ENCODE measurements around the gene RAF1. TPM values are rescaled to one million over a fixed set of nuclear protein-coding genes. Genes with fewer than 3 reads are reported as not detected.

RAF1 gene
- total RNA-seq, 1 experiment from 2014 or later, result 101 TPM

DNA sequence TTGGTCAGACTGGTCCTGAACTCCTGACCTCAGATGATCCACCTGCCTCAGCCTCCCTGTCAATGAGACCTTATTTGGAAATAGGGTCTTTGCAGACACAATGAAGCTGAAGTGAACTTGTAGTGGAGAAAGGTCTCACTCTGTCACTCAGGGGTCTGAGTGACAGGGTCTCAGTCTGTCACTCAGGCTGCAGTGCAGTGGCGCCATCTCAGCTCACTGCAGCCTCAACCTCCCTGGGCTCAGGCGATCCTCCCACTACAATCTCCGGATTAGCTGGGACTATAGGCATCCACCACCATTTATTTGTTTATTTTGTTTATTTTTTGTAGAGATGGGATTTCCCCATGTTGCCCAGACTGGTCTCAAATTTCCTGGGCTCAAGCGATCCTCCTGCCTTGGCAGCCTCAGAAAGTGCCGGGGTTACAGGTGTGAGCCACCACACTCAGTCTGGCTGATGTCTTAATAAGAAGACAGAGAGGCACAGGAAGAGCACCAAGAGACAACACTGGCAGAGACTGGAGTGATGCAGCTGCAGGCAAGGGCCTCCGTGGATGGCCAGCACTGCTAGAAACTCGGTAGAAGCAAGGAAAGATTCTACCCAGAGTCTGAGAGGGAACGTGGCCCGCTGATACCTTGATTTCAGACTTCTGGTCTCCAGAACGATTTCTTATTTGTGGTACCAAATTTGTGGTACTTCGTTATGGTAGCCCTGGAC is 26.2 kb upstream of the RAF1 start (continued):
- no peak for TF ChIP-seq ZNF121 (CRISPR knock-in tag; IDR thresholded peaks at IDR 0.05)

DNA sequence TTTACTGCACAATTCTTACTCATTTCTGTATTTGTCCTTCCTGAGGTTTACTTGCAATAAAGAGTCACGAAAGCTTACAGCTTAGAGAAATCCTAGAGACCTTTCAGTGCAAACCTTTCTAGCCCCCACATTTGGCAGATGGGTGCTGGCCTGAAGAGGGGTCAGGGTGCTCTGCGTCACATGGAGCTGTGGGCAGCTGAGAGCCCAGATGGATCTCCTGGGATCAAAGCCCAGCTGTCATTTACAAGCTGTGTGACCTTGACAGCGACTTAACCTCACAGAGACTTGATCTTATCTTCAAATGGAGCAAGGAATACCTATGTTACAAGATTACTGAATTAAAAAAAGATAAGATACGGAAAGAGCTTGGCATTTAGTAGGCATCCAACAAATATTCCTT is 24.0 kb upstream of the RAF1 start:
- H3K4me3 Mint-ChIP-seq, result no peak overlapping the region
- TF ChIP-seq NFE2L1 (CRISPR knock-in tag; IDR thresholded peaks at IDR 0.05) (no peak), ESRRA (CRISPR knock-in tag; IDR thresholded peaks at IDR 0.05; ENCODE audit: borderline replicate concordance) (no peak), ELF4 (CRISPR knock-in tag; IDR thresholded peaks at IDR 0.05; ENCODE audit: low read depth) (no peak), CREM (CRISPR knock-in tag; IDR thresholded peaks at IDR 0.05) (no peak), ZNF263 (CRISPR knock-in tag; IDR thresholded peaks at IDR 0.05; ENCODE audit: low read depth) (no peak), JUN (CRISPR knock-in tag; IDR thresholded peaks at IDR 0.05) (no peak), ZNF121 (CRISPR knock-in tag; IDR thresholded peaks at IDR 0.05) (no peak), NFYB (CRISPR knock-in tag; conservative IDR thresholded peaks at IDR 0.05; ENCODE audit: low read depth) (no peak), CREB1 (CRISPR knock-in tag; IDR thresholded peaks at IDR 0.05) (no peak), HMGA2 (CRISPR knock-in tag; IDR thresholded peaks at IDR 0.05) (no peak), NR1H2 (CRISPR knock-in tag; IDR thresholded peaks at IDR 0.05) (no peak)
- TF ChIP-seq, protein P1, sequence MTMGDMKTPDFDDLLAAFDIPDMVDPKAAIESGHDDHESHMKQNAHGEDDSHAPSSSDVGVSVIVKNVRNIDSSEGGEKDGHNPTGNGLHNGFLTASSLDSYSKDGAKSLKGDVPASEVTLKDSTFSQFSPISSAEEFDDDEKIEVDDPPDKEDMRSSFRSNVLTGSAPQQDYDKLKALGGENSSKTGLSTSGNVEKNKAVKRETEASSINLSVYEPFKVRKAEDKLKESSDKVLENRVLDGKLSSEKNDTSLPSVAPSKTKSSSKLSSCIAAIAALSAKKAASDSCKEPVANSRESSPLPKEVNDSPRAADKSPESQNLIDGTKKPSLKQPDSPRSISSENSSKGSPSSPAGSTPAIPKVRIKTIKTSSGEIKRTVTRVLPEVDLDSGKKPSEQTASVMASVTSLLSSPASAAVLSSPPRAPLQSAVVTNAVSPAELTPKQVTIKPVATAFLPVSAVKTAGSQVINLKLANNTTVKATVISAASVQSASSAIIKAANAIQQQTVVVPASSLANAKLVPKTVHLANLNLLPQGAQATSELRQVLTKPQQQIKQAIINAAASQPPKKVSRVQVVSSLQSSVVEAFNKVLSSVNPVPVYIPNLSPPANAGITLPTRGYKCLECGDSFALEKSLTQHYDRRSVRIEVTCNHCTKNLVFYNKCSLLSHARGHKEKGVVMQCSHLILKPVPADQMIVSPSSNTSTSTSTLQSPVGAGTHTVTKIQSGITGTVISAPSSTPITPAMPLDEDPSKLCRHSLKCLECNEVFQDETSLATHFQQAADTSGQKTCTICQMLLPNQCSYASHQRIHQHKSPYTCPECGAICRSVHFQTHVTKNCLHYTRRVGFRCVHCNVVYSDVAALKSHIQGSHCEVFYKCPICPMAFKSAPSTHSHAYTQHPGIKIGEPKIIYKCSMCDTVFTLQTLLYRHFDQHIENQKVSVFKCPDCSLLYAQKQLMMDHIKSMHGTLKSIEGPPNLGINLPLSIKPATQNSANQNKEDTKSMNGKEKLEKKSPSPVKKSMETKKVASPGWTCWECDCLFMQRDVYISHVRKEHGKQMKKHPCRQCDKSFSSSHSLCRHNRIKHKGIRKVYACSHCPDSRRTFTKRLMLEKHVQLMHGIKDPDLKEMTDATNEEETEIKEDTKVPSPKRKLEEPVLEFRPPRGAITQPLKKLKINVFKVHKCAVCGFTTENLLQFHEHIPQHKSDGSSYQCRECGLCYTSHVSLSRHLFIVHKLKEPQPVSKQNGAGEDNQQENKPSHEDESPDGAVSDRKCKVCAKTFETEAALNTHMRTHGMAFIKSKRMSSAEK (CRISPR knock-in tag; IDR thresholded peaks at IDR 0.05; ENCODE audit: borderline replicate concordance), result no peak
- TF ChIP-seq, protein P2, sequence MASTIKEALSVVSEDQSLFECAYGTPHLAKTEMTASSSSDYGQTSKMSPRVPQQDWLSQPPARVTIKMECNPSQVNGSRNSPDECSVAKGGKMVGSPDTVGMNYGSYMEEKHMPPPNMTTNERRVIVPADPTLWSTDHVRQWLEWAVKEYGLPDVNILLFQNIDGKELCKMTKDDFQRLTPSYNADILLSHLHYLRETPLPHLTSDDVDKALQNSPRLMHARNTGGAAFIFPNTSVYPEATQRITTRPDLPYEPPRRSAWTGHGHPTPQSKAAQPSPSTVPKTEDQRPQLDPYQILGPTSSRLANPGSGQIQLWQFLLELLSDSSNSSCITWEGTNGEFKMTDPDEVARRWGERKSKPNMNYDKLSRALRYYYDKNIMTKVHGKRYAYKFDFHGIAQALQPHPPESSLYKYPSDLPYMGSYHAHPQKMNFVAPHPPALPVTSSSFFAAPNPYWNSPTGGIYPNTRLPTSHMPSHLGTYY (CRISPR knock-in tag; IDR thresholded peaks at IDR 0.05), result no peak
- no peaks in the 10 kb centered on the region; the same call in 1 of the 2 replicates for H3K36me3 Mint-ChIP-seq
- POLR2A ChIA-PET, result no interaction called here
- H3K27ac Mint-ChIP-seq, result no peak overlapping the region
- DNase-seq (ENCODE audit: low spot score), result no peak
- no peaks in the 10 kb centered on the region for H3K9me3 Mint-ChIP-seq
- H3K27me3 Mint-ChIP-seq (ENCODE audit: low read depth), result peaks cover 4% of the 10 kb centered on the region
- CTCF ChIA-PET, result interaction anchor here (1.3 to 1.5 kb wide), 2 partner anchors 19 to 32 kb away, joined by 3 to 5 read pairs; no protein-coding TSS in a partner anchor
- no peaks in the 10 kb centered on the region for H3K4me1 Mint-ChIP-seq
- ATAC-seq, result no peak

DNA sequence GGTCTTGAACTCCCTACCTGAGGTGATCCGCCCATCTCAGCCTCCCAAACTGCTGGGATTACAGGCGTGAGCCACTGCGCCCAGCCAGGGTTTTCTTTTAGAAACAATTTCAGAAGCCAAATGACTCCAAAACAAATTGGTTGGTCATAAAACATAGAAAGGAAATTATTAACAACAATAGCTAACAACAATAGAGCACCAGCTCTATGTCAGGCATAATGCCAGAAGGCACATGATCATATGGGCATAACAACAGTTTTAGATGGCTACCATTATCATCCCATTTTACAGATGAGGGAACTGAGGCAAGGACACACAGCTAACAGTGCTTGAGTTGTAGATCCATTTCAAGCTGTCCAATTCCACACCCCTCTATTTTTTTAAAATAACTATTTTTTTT is 22.2 kb upstream of the RAF1 start:
- no peak overlapping the region for H3K4me3 Mint-ChIP-seq
- DNase-seq (ENCODE audit: low spot score), result no peak
- CTCF ChIA-PET, result no interaction called here
- no peak for ATAC-seq
- no peaks in the 10 kb centered on the region for H3K4me1 Mint-ChIP-seq
- H3K27me3 Mint-ChIP-seq (ENCODE audit: low read depth), result peaks cover 4% of the 10 kb centered on the region
- H3K27ac Mint-ChIP-seq, result no peak overlapping the region
- no peaks in the 10 kb centered on the region for H3K9me3 Mint-ChIP-seq
- POLR2A ChIA-PET, result no interaction called here
- no peaks in the 10 kb centered on the region; the same call in 1 of the 2 replicates for H3K36me3 Mint-ChIP-seq
- TF ChIP-seq ZNF671 (CRISPR knock-in tag; IDR thresholded peaks at IDR 0.05), result no peak
- TF ChIP-seq, protein P3, sequence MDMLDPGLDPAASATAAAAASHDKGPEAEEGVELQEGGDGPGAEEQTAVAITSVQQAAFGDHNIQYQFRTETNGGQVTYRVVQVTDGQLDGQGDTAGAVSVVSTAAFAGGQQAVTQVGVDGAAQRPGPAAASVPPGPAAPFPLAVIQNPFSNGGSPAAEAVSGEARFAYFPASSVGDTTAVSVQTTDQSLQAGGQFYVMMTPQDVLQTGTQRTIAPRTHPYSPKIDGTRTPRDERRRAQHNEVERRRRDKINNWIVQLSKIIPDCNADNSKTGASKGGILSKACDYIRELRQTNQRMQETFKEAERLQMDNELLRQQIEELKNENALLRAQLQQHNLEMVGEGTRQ (CRISPR knock-in tag; IDR thresholded peaks at IDR 0.05), result no peak
- TF ChIP-seq, protein P4, sequence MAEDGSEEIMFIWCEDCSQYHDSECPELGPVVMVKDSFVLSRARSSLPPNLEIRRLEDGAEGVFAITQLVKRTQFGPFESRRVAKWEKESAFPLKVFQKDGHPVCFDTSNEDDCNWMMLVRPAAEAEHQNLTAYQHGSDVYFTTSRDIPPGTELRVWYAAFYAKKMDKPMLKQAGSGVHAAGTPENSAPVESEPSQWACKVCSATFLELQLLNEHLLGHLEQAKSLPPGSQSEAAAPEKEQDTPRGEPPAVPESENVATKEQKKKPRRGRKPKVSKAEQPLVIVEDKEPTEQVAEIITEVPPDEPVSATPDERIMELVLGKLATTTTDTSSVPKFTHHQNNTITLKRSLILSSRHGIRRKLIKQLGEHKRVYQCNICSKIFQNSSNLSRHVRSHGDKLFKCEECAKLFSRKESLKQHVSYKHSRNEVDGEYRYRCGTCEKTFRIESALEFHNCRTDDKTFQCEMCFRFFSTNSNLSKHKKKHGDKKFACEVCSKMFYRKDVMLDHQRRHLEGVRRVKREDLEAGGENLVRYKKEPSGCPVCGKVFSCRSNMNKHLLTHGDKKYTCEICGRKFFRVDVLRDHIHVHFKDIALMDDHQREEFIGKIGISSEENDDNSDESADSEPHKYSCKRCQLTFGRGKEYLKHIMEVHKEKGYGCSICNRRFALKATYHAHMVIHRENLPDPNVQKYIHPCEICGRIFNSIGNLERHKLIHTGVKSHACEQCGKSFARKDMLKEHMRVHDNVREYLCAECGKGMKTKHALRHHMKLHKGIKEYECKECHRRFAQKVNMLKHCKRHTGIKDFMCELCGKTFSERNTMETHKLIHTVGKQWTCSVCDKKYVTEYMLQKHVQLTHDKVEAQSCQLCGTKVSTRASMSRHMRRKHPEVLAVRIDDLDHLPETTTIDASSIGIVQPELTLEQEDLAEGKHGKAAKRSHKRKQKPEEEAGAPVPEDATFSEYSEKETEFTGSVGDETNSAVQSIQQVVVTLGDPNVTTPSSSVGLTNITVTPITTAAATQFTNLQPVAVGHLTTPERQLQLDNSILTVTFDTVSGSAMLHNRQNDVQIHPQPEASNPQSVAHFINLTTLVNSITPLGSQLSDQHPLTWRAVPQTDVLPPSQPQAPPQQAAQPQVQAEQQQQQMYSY (CRISPR knock-in tag; IDR thresholded peaks at IDR 0.05), result no peak
- TF ChIP-seq ZNF263 (CRISPR knock-in tag; IDR thresholded peaks at IDR 0.05; ENCODE audit: low read depth), result no peak
- TF ChIP-seq, protein P5, sequence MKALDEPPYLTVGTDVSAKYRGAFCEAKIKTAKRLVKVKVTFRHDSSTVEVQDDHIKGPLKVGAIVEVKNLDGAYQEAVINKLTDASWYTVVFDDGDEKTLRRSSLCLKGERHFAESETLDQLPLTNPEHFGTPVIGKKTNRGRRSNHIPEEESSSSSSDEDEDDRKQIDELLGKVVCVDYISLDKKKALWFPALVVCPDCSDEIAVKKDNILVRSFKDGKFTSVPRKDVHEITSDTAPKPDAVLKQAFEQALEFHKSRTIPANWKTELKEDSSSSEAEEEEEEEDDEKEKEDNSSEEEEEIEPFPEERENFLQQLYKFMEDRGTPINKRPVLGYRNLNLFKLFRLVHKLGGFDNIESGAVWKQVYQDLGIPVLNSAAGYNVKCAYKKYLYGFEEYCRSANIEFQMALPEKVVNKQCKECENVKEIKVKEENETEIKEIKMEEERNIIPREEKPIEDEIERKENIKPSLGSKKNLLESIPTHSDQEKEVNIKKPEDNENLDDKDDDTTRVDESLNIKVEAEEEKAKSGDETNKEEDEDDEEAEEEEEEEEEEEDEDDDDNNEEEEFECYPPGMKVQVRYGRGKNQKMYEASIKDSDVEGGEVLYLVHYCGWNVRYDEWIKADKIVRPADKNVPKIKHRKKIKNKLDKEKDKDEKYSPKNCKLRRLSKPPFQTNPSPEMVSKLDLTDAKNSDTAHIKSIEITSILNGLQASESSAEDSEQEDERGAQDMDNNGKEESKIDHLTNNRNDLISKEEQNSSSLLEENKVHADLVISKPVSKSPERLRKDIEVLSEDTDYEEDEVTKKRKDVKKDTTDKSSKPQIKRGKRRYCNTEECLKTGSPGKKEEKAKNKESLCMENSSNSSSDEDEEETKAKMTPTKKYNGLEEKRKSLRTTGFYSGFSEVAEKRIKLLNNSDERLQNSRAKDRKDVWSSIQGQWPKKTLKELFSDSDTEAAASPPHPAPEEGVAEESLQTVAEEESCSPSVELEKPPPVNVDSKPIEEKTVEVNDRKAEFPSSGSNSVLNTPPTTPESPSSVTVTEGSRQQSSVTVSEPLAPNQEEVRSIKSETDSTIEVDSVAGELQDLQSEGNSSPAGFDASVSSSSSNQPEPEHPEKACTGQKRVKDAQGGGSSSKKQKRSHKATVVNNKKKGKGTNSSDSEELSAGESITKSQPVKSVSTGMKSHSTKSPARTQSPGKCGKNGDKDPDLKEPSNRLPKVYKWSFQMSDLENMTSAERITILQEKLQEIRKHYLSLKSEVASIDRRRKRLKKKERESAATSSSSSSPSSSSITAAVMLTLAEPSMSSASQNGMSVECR (CRISPR knock-in tag; IDR thresholded peaks at IDR 0.05; ENCODE audit: borderline replicate concordance), result no peak
- no peak for TF ChIP-seq ETV6 (CRISPR knock-in tag; IDR thresholded peaks at IDR 0.05)
- TF ChIP-seq ZNF416 (CRISPR knock-in tag; IDR thresholded peaks at IDR 0.05), result no peak
- TF ChIP-seq ESRRA (CRISPR knock-in tag; IDR thresholded peaks at IDR 0.05; ENCODE audit: borderline replicate concordance), result no peak
